Ishikawa (cell line): ENCODE results near the gene KCNIP3.

Source experiments
- CEBPB ChIP-seq: IDR thresholded peaks from 2 replicates; pipeline ENCODE4 v1.6.1; 2012
- EP300 ChIP-seq: IDR thresholded peaks from 2 replicates; pipeline ENCODE4 v1.6.1; 2012; ENCODE audit warnings: borderline replicate concordance
- FOXM1 ChIP-seq: IDR thresholded peaks from 2 replicates; pipeline ENCODE4 v1.6.1; 2012; ENCODE audit warnings: low read depth, borderline replicate concordance
- MAX ChIP-seq: IDR thresholded peaks from 2 replicates; pipeline ENCODE4 v1.6.1; 2012
- NFIC ChIP-seq: IDR thresholded peaks from 2 replicates; pipeline ENCODE4 v1.6.1; 2012
- RAD21 ChIP-seq: IDR thresholded peaks from 2 replicates; pipeline ENCODE4 v1.6.1; 2012; ENCODE audit warnings: low read depth
- REST ChIP-seq: IDR thresholded peaks from 2 replicates; pipeline ENCODE4 v1.6.1; 2012; ENCODE audit warnings: low read depth, mild to moderate bottlenecking
- TAF1 ChIP-seq: IDR thresholded peaks from 2 replicates; pipeline ENCODE4 v1.6.1; 2012; ENCODE audit warnings: low read depth, mild to moderate bottlenecking
- TCF12 ChIP-seq: IDR thresholded peaks from 2 replicates; pipeline ENCODE4 v1.6.1; 2012; ENCODE audit warnings: low read depth
- USF1 ChIP-seq: IDR thresholded peaks from 2 replicates; pipeline ENCODE4 v1.6.1; 2012
- YY1 ChIP-seq: IDR thresholded peaks from 2 replicates; pipeline ENCODE4 v1.6.1; 2012; ENCODE audit warnings: low read depth

GRCh38 chr2:95381212-95382191 lies 84.4 kb downstream of the KCNIP3 start:
- no peak for TF ChIP-seq EP300
- TF ChIP-seq TCF12 = no peak
- TF ChIP-seq FOXM1 = no peak
- no peak for TF ChIP-seq CEBPB
- TF ChIP-seq MAX = no peak
- no peak for TF ChIP-seq RAD21
- no peak for TF ChIP-seq YY1
- no peak for TF ChIP-seq USF1
- TF ChIP-seq TAF1 = no peak
- no peak for TF ChIP-seq REST
- TF ChIP-seq NFIC = no peak
